ENCODE data around the gene MNAT1.

GRCh38 chr14:60956202-60956601 lies 221.6 kb downstream of the MNAT1 start:
- no peak for TF ChIP-seq POLR2A (IDR thresholded peaks at IDR 0.05)
- TF ChIP-seq POLR2AphosphoS5 (IDR thresholded peaks at IDR 0.05), result no peak

All from transverse colon (tissue), 3 donors.